ENCODE data around the gene XRRA1.

DNA sequence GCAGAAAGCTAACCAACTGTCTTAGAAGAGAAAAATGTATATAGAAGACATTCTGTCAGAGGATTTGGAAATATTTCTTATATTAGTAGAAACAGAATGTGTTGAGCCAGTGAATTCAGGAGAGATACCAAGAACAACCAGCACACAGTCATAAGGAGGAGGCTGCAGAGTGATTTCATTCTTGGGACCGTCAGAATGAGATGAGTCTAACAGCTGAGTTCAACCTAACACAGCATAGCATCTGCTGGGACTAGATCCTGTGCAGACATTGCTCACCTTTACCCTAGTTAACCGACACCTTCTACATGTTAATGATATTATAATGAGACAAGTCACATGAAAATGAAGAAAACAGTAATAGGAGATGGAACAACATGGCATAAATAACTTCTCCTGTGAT lies 85.5 kb downstream of the XRRA1 start:
- TF ChIP-seq, protein P1, sequence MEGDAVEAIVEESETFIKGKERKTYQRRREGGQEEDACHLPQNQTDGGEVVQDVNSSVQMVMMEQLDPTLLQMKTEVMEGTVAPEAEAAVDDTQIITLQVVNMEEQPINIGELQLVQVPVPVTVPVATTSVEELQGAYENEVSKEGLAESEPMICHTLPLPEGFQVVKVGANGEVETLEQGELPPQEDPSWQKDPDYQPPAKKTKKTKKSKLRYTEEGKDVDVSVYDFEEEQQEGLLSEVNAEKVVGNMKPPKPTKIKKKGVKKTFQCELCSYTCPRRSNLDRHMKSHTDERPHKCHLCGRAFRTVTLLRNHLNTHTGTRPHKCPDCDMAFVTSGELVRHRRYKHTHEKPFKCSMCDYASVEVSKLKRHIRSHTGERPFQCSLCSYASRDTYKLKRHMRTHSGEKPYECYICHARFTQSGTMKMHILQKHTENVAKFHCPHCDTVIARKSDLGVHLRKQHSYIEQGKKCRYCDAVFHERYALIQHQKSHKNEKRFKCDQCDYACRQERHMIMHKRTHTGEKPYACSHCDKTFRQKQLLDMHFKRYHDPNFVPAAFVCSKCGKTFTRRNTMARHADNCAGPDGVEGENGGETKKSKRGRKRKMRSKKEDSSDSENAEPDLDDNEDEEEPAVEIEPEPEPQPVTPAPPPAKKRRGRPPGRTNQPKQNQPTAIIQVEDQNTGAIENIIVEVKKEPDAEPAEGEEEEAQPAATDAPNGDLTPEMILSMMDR (IDR thresholded peaks at IDR 0.05; ENCODE audit: insufficient read depth, low read depth, low read length), result no peak
- no peak for TF ChIP-seq EZH2 (IDR thresholded peaks at IDR 0.05; ENCODE audit: insufficient read depth, low read length)

All from astrocyte (in vitro differentiated cells and primary cell).